A673 (cell line): Measurements from ENCODE around the gene AGBL3. TPM values are rescaled to one million over a fixed set of nuclear protein-coding genes. Genes with fewer than 3 reads are reported as not detected.

ENCODE experiments used
- BruUV-seq: library from RNA; stranded (reverse); fragments of 400-500 nt; replicated peaks from 2 replicates; lab custom pipeline; 2021; lab: Mats Ljungman, UMichigan
- CTCF ChIA-PET: fragments of 300-600 bp; sonication (Branson Sonifier 250); formaldehyde crosslinking; loops from one replicate; lab custom pipeline; 2022; ENCODE audit warnings: antibody characterized with exemption; lab: Charles Lee
- POLR2A ChIA-PET: fragments of 300-600 bp; sonication (Branson Sonifier 250); formaldehyde crosslinking; loops from one replicate; lab custom pipeline; 2022; ENCODE audit warnings: antibody characterized with exemption; ENCODE audit not compliant: low non-redundant PET; lab: Charles Lee
- DNase-seq: peaks from one replicate; pipeline ENCODE4 v3.0.0-alpha.2; 2015; ENCODE audit warnings: low spot score
- H3K27ac ChIP-seq: fragments of 200-600 bp; sonication (generic); 2 replicates; pipeline ENCODE4 v1.5.1; 2016; ENCODE audit warnings: mixed run types, low read depth, mild to moderate bottlenecking, mixed read lengths, antibody characterized with exemption, low read length; ENCODE audit not compliant: poor library complexity, severe bottlenecking
- H3K27me3 ChIP-seq: fragments of 200-600 bp; sonication (generic); replicated peaks from 2 replicates; pipeline ENCODE4 v1.6.1; 2017; ENCODE audit warnings: mixed run types, low read depth, mild to moderate bottlenecking, mixed read lengths, antibody characterized with exemption, low read length; ENCODE audit not compliant: insufficient read depth, poor library complexity
- H3K36me3 ChIP-seq: fragments of 200-600 bp; sonication (generic); 2 replicates; pipeline ENCODE4 v1.6.1; 2016; ENCODE audit warnings: mixed run types, mild to moderate bottlenecking, mixed read lengths, antibody characterized with exemption, low read length; ENCODE audit not compliant: insufficient read depth, poor library complexity, severe bottlenecking
- H3K4me1 ChIP-seq: fragments of 200-600 bp; sonication (generic); 2 replicates; pipeline ENCODE4 v1.6.1; 2017; ENCODE audit warnings: mixed run types, mild to moderate bottlenecking, mixed read lengths, antibody characterized with exemption, low read length; ENCODE audit not compliant: insufficient read depth, poor library complexity, severe bottlenecking
- H3K4me3 ChIP-seq: fragments of 200-600 bp; sonication (generic); 2 replicates; pipeline ENCODE4 v1.5.1; 2016; ENCODE audit warnings: low read depth, mixed run types, mild to moderate bottlenecking, mixed read lengths, low read length; ENCODE audit not compliant: poor library complexity, severe bottlenecking
- H3K9me3 ChIP-seq: fragments of 200-600 bp; sonication (generic); 2 replicates; pipeline ENCODE4 v1.6.1; 2016; ENCODE audit warnings: mixed run types, low read depth, mild to moderate bottlenecking, mixed read lengths, antibody characterized with exemption, low read length; ENCODE audit not compliant: poor library complexity, severe bottlenecking
- EZH2 ChIP-seq: fragments of 200-600 bp; sonication (generic); IDR thresholded peaks from 2 replicates; pipeline ENCODE4 v1.6.1; 2017; ENCODE audit warnings: borderline replicate concordance, low read depth, mild to moderate bottlenecking, mixed read lengths, antibody characterized with exemption, low read length; ENCODE audit not compliant: poor library complexity, severe bottlenecking
- intact Hi-C: fragments of 100-400 bp; cut with micrococcal nuclease; formaldehyde crosslinking; loops from one replicate; pipeline ENCODE4 v1.10.0; 2022; ENCODE audit not compliant: unreplicated experiment
- total RNA-seq: library from RNA; stranded (reverse); gene quantifications from 2 replicates; pipeline ENCODE4 v1.2.3, GENCODE V29; 2021
- TF ChIP-seq, protein P1 (sequence below): fragments of 300-800, 200-600 bp; sonication (generic); conservative IDR thresholded peaks from 2 replicates; pipeline ENCODE4 v1.5.1; 2017; ENCODE audit warnings: low read depth, mild to moderate bottlenecking, antibody characterized with exemption, low read length, moderate library complexity, mixed read lengths

Gene AGBL3
- total RNA-seq, 1 experiment from 2014 or later: 2.9 TPM

DNA sequence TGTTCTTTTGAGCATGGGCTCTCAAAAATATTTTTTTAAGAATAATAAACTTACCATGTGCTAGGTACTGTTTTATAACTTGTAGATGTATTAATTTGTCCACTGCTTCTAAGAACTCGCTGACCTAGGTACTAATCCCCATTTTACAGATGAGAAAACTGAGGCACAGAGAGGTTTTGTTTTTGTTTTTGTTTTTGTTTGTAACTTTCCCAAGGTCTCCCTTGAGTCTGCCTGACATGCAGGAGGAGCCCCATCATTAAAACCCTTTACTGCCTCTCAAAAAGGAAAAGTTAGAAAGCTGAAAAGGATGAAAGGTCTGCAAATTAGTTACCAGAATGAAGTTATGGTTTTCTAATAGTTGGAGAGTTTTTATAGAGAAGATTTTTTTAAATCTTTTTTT lies 38.5 kb upstream of the AGBL3 start:
- intact Hi-C loops: loop anchor here (2.0 kb wide), 1 partner anchor 311 kb away; no protein-coding TSS in a partner anchor
- no peak for DNase-seq
- ChIA-PET POLR2A (no interaction called here), CTCF (no interaction called here)
- H3K4me1 ChIP-seq: peaks cover 4% of the 10 kb centered on the region
- TF ChIP-seq, protein P1, sequence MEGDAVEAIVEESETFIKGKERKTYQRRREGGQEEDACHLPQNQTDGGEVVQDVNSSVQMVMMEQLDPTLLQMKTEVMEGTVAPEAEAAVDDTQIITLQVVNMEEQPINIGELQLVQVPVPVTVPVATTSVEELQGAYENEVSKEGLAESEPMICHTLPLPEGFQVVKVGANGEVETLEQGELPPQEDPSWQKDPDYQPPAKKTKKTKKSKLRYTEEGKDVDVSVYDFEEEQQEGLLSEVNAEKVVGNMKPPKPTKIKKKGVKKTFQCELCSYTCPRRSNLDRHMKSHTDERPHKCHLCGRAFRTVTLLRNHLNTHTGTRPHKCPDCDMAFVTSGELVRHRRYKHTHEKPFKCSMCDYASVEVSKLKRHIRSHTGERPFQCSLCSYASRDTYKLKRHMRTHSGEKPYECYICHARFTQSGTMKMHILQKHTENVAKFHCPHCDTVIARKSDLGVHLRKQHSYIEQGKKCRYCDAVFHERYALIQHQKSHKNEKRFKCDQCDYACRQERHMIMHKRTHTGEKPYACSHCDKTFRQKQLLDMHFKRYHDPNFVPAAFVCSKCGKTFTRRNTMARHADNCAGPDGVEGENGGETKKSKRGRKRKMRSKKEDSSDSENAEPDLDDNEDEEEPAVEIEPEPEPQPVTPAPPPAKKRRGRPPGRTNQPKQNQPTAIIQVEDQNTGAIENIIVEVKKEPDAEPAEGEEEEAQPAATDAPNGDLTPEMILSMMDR: no peak
- TF ChIP-seq EZH2: no peak
- no TSS peak for BruUV-seq
- no peak overlapping the region for H3K27ac ChIP-seq
- peaks cover 20% of the 10 kb centered on the region for H3K36me3 ChIP-seq
- H3K9me3 ChIP-seq: no peaks in the 10 kb centered on the region
- H3K4me3 ChIP-seq: no peak overlapping the region
- no peaks in the 10 kb centered on the region for H3K27me3 ChIP-seq

DNA sequence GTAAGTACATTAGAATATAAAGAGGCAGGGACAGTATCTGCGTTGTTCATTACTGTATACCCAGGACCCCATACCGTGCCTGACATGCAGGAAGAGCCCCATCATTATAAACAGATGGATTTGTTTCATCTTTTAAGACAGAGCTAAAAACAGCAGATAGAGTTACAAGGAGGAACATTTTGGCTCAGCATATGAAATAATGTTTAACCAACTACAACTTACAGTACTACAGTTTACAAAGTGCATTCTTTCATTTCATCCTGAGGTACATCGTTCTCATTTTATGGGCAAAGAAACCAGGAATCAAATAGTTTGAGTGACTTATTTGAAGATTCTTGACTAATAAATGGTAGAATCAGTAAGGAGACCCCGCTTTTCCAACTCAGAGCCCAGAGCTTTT lies 38.1 kb upstream of the AGBL3 start:
- intact Hi-C loops: loop anchor here (2.0 kb wide), 1 partner anchor 311 kb away; no protein-coding TSS in a partner anchor
- TF ChIP-seq, protein P1: no peak
- TF ChIP-seq EZH2: no peak
- Histone ChIP-seq H3K4me1 (peaks cover 4% of the 10 kb centered on the region), H3K36me3 (peaks cover 20% of the 10 kb centered on the region), H3K4me3 (no peak overlapping the region), H3K27me3 (no peaks in the 10 kb centered on the region), H3K9me3 (no peaks in the 10 kb centered on the region), H3K27ac (no peak overlapping the region)
- ChIA-PET CTCF (no interaction called here), POLR2A (no interaction called here)
- no TSS peak for BruUV-seq
- peak; percentile 21 for DNase-seq

DNA sequence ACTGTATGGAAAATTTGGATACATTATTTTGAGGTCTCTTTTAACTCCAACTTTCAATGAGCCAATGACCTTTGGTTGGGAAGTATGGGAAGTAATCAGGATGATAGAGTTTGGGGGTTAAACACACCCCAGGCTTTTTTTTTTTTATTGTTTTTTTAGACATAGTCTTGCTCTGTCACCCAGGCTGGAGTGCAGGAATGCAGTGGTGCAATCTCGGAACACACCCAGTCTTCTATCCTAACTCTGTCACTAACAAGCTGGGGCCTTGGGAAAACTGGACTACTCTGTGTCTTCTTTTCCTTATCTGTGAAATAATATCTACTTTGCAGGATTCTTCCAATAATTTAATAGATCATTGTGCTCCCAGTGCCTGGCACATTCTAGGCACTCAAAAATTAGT lies 37.6 kb upstream of the AGBL3 start:
- Histone ChIP-seq H3K4me3 (no peak overlapping the region), H3K36me3 (peaks cover 20% of the 10 kb centered on the region), H3K9me3 (no peaks in the 10 kb centered on the region), H3K27ac (no peak overlapping the region), H3K4me1 (peaks cover 4% of the 10 kb centered on the region), H3K27me3 (no peaks in the 10 kb centered on the region)
- POLR2A ChIA-PET: no interaction called here
- DNase-seq: no peak
- intact Hi-C loops: loop anchor here (2.0 kb wide), 1 partner anchor 312 kb away; no protein-coding TSS in a partner anchor
- CTCF ChIA-PET: no interaction called here
- no peak for TF ChIP-seq EZH2
- TF ChIP-seq, protein P1: no peak
- no TSS peak for BruUV-seq
